ENCODE measurements around the gene CMTM5.

The CMTM5 gene

DNA sequence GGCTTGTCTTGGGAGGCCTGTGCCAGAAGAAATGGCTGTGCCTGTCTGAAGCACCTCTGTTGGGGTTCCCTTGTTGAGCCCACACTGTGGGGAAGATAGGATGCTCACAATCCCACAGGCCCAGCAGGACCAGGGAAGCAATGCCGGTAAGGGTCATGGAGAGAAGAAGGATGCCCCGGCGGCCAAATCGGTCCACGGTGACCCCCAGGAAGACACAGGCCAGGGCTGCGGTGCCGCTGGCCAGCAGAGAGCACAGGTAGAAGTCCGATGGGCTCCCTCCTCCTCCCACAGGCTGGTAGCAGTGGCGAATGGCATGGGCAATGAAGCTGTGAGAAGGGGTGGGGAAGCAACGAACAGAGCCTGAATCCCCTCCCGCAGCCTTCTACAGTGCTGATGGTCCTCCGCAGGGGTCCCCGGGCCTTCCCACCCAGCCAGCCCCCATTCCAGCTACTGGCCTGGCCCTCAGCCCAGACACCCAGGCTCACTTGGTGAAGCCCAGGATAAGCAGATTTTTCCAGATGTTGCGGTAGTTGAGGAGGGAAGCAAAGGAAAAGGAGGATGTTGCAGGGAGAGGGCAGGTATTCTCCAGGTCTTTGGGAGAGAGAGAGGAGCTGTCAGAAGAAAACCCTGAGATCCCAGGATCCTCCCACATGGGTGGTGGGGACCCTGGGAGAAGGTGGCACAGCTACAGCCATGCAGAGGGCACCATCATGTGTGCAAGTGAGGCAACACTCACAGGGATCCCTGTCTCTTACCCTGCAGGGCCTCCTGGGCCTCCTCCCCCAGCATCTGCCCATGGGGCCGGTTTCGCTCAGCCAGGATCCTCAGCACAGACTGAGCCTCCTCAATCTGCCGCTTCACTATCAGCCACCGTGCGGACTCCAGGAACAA, 29.2 kb upstream of the CMTM5 start:
- TF ChIP-seq POLR2A (IDR thresholded peaks at IDR 0.05; ENCODE audit: low read depth, low read length) (no peak), PAX5 (IDR thresholded peaks at IDR 0.05; ENCODE audit: insufficient read depth, low read length, severe bottlenecking) (no peak), POU2F2 (IDR thresholded peaks at IDR 0.05; ENCODE audit: low read depth, low read length) (no peak), SPI1 (IDR thresholded peaks at IDR 0.05; ENCODE audit: low read depth, low read length) (no peak), POLR2AphosphoS5 (IDR thresholded peaks at IDR 0.05; ENCODE audit: low read depth, low read length) (no peak), TAF1 (IDR thresholded peaks at IDR 0.05; ENCODE audit: low read depth, low read length) (no peak)
- no peak for FAIRE-seq

DNA sequence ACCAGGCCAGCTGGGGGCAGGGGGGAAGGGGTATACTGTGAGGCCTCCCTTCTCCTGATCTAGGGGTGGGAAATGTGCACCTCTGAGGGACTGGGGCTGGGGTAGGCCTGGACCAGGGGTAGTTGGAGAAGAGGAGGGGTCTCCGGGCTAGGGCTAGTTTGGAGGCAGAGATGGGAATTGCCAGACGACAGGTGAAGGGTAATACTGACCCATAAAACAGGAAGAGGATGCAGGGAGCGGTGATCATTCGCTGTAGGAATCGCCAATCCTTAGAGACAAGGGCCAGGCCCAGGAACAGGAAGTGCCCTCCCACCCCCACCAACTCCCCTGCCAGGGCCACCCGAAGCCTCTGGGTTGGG, 28.6 kb upstream of the CMTM5 start:
- FAIRE-seq (no peak), DNase-seq (ENCODE audit: insufficient read length, low spot score) (no peak)
- no peak for TF ChIP-seq PAX5 (IDR thresholded peaks at IDR 0.05; ENCODE audit: insufficient read depth, low read length, severe bottlenecking)
- no peak for TF ChIP-seq POU2F2 (IDR thresholded peaks at IDR 0.05; ENCODE audit: low read depth, low read length)
- TF ChIP-seq POLR2AphosphoS5 (IDR thresholded peaks at IDR 0.05; ENCODE audit: low read depth, low read length) = no peak
- TF ChIP-seq SPI1 (IDR thresholded peaks at IDR 0.05; ENCODE audit: low read depth, low read length) = no peak
- TF ChIP-seq POLR2A (IDR thresholded peaks at IDR 0.05; ENCODE audit: low read depth, low read length) = no peak
- TF ChIP-seq TAF1 (IDR thresholded peaks at IDR 0.05; ENCODE audit: low read depth, low read length) = no peak

More for the DNA sequence above, 29.2 kb upstream of the CMTM5 start:
- DNase-seq (ENCODE audit: insufficient read length, low spot score) = no peak

- DNase-seq (ENCODE audit: insufficient read length, low spot score) (no peak), FAIRE-seq (no peak)
- TF ChIP-seq POU2F2 (IDR thresholded peaks at IDR 0.05; ENCODE audit: low read depth, low read length) (no peak), POLR2AphosphoS5 (IDR thresholded peaks at IDR 0.05; ENCODE audit: low read depth, low read length) (no peak), SPI1 (IDR thresholded peaks at IDR 0.05; ENCODE audit: low read depth, low read length) (no peak), TAF1 (IDR thresholded peaks at IDR 0.05; ENCODE audit: low read depth, low read length) (no peak), POLR2A (IDR thresholded peaks at IDR 0.05; ENCODE audit: low read depth, low read length) (no peak), PAX5 (IDR thresholded peaks at IDR 0.05; ENCODE audit: insufficient read depth, low read length, severe bottlenecking) (no peak)
These were observed 27.5 kb upstream of the CMTM5 start for GRCh38 chr14:23349156-23349845.

DNA sequence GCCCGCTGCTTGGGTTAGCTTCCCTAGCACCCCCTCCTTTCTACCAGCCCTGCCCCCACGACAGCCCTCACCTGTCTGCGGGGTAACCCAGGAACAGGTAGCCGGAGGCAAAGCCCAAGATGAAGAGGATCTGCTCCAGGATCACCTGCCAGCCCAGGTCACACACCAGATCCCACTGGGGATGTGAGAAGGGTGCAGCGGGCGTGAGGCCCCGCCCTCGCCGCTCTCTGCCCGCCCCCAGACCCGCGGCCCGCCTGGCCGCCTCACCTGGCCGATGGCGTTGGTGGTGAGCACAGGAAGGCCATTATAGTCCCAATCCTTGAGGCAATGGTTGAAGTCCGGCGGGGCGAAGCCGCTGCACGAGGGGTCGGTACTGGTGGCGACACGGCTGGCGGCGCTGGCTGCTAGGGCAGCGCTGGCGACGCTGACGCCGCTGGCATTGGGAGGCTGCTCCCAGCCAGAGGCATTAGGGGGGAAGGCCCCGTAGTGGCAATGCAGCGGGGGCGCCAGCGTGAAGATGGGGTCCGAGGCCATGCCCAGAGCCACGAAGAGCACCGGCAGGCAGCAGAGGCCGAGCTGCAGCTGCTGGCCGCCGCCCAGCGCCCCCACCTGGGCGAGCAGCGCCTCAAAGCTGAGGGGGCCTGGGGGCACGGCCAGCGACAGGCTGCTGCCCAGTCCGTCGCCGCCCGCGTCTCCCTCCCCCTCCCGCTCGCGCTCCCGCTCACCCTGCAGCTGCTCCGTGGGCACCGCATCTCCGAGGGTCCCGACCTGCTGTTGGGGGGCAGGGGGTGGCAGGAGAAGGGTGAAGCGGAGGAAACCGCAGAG, 25.0 kb upstream of the CMTM5 start:
- DNase-seq (ENCODE audit: insufficient read length, low spot score) (no peak), FAIRE-seq (no peak)
- TF ChIP-seq TAF1 (IDR thresholded peaks at IDR 0.05; ENCODE audit: low read depth, low read length) = no peak

DNA sequence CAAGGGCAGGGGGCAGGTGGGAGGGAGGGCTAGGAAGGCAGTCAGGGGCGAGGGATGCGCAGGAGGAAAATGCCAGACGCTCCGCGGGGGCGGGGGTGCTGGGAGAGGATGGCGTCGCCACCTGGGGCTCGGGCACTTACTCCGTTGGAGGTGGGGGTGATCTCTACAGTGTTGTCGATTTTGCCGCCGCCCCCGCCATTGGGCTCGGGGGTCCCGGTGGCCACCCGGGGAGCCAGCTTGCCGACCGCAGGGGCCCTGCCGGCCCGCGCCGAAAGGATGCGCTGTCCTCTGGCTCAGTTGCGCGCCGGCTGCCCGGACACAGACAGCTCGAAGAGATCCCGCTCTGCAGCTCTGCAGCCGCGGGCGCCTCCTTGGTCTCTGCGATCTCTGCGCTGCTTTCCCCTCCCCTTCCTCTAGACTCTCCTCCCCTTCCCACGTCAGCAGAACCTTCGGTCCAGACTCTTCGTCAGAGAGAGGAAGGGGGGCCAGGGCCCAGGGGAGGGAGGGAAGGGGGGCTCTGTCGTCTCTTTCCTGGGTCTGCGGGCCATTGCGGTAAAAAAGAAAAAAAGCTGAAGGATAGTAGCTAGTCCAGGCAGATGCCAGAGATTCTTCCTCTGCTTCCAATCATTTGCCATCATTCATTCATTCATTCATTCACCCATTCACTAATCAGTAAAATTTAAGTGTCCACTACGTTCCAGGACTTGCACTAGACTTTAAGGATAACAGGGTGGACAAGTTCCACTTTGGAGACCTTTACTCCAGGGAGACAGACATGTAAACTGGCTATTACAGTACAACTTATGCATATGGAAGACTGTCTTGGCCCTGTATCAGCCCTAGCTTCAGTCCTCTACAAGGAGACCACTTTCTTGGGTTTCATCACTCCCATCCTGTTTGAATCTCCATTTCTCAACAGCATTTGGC, 24.1 kb upstream of the CMTM5 start, which contains the start of gene SLC22A17:
Gene SLC22A17, minus strand, starts transcription at position 382 of the 927 bp plus-strand sequence.
- FAIRE-seq = no peak
- no peak for DNase-seq (ENCODE audit: insufficient read length, low spot score)
- TF ChIP-seq POLR2A (IDR thresholded peaks at IDR 0.05; ENCODE audit: low read depth, low read length) (no peak), TAF1 (IDR thresholded peaks at IDR 0.05; ENCODE audit: low read depth, low read length) (no peak), SPI1 (IDR thresholded peaks at IDR 0.05; ENCODE audit: low read depth, low read length) (no peak), PAX5 (IDR thresholded peaks at IDR 0.05; ENCODE audit: insufficient read depth, low read length, severe bottlenecking) (no peak), POLR2AphosphoS5 (IDR thresholded peaks at IDR 0.05; ENCODE audit: low read depth, low read length) (no peak), POU2F2 (IDR thresholded peaks at IDR 0.05; ENCODE audit: low read depth, low read length) (no peak)

DNA sequence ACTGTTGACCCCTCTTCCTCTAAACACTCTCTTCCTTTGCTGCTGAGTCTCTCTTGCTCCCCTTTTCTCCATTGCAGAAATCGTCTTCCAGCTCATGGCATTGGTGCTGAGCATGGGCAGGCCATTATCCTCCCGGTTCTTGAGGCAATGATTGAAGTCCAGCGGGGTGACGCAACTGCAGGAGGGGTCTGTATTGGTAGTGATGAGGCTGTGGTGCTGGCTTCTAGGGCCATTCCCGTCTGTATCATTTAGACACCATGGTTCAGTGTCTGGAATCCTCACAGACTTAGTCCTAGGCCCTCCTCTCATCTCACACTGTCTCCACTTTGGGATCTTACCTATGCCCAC, 23.4 kb upstream of the CMTM5 start:
- FAIRE-seq (no peak), DNase-seq (ENCODE audit: insufficient read length, low spot score) (no peak)

DNA sequence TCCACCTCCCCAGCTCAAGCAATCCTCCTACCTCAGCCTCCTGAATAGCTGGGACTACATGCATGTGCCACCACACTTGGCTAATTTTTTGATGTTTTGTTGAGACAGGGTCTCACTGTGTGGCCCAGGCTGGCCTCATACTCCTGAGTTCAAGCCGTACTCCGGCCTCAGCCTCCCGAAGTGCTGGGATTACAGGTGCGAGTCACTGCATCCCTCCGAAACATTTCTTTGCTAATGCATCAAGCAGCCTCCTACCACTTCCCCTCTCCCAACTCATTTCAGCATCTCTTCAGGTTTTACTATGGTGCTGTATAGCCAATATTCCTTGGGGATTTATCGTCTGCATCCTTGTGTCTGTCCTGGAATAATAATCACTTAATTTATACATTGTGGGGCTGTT, 21.9 kb upstream of the CMTM5 start:
- FAIRE-seq (no peak), DNase-seq (ENCODE audit: insufficient read length, low spot score) (no peak)
- TF ChIP-seq POU2F2 (IDR thresholded peaks at IDR 0.05; ENCODE audit: low read depth, low read length) (no peak), TAF1 (IDR thresholded peaks at IDR 0.05; ENCODE audit: low read depth, low read length) (no peak), PAX5 (IDR thresholded peaks at IDR 0.05; ENCODE audit: insufficient read depth, low read length, severe bottlenecking) (no peak), SPI1 (IDR thresholded peaks at IDR 0.05; ENCODE audit: low read depth, low read length) (no peak), POLR2AphosphoS5 (IDR thresholded peaks at IDR 0.05; ENCODE audit: low read depth, low read length) (no peak), POLR2A (IDR thresholded peaks at IDR 0.05; ENCODE audit: low read depth, low read length) (no peak)

More for the DNA sequence above, 23.4 kb upstream of the CMTM5 start:
- no peak for TF ChIP-seq POLR2A (IDR thresholded peaks at IDR 0.05; ENCODE audit: low read depth, low read length)
- no peak for TF ChIP-seq TAF1 (IDR thresholded peaks at IDR 0.05; ENCODE audit: low read depth, low read length)
- TF ChIP-seq POU2F2 (IDR thresholded peaks at IDR 0.05; ENCODE audit: low read depth, low read length) = no peak
- TF ChIP-seq PAX5 (IDR thresholded peaks at IDR 0.05; ENCODE audit: insufficient read depth, low read length, severe bottlenecking) = no peak
- no peak for TF ChIP-seq POLR2AphosphoS5 (IDR thresholded peaks at IDR 0.05; ENCODE audit: low read depth, low read length)
- TF ChIP-seq SPI1 (IDR thresholded peaks at IDR 0.05; ENCODE audit: low read depth, low read length) = no peak

- DNase-seq (ENCODE audit: insufficient read length, low spot score) = no peak
- FAIRE-seq = no peak
- TF ChIP-seq POU2F2 (IDR thresholded peaks at IDR 0.05; ENCODE audit: low read depth, low read length) (no peak), TAF1 (IDR thresholded peaks at IDR 0.05; ENCODE audit: low read depth, low read length) (no peak)
These were observed 20.9 kb upstream of the CMTM5 start for GRCh38 chr14:23355871-23356435.
